Measurements from ENCODE around the gene MS4A8. TPM values are rescaled to one million over a fixed set of nuclear protein-coding genes. Genes with fewer than 3 reads are reported as not detected.
"Not testable (repeated sequence)": the region's sequence is repeated elsewhere in the genome, so short reads cannot be mapped to it uniquely, and the experiment has no call there.

The MS4A8 gene
- total and polyA plus RNA-seq, 2 of the 13 experiments (the other 11 are each of a cell fraction or from before 2014, with no cell fraction given) = not detected

DNA sequence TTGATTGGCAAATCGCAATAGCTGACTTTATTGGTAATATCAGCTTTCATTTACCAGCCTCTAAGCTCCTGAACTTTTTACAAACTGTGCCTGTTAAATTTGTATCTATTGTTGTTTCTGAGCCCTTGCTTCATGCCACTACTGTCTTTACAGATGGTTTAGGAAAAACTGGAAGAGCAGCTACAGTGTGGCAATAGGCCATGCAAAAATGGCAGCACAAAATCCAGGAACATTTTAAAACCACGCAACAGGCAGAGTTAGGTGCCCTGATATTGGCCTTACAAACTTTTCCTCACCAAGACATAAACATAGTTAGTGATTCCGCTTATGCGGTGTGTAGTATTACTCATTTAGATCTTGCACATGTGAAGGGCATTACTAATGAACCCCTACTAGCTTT is 59.3 kb downstream of the MS4A8 start:
- H3K4me1 ChIP-seq (ENCODE audit: insufficient read depth, low read length); intact Hi-C loops (cut with micrococcal nuclease; ENCODE audit: unreplicated experiment); in situ Hi-C loops (cut with HindIII; ENCODE audit: extremely low pct_ligation_motif_present, low pct_unique_long_range_greater_than_20kb); H4K20me1 ChIP-seq (ENCODE audit: insufficient read depth, low read length); CTCF ChIA-PET (ENCODE audit: low intra/inter-chr PET ratio, low total read pairs); H3K79me2 ChIP-seq (ENCODE audit: insufficient read depth, low read length); ATAC-seq; H2AFZ ChIP-seq (ENCODE audit: low read length); DNase-seq (ENCODE audit: low spot score); H3K9me3 ChIP-seq (ENCODE audit: low read length); H3K9ac ChIP-seq (ENCODE audit: insufficient read depth, low read depth, low read length); H3K4me3 ChIP-seq (replicated peaks in 1 of 3; ENCODE audit: insufficient read depth in 1 of 3, low read depth in 2 of 3, low read length in 3 of 3); H3K27ac ChIP-seq (ENCODE audit: extremely low read length, insufficient read depth, low read length); BruUV-seq (replicated peaks); H3K36me3 ChIP-seq (replicated peaks in 1 of 2; ENCODE audit: control insufficient read depth in 1 of 2, insufficient read depth in 2 of 2, low read length in 2 of 2); POLR2A ChIA-PET; H3K4me2 ChIP-seq (ENCODE audit: low read depth, low read length); FAIRE-seq: not testable (repeated sequence)
- WGBS (ENCODE audit: low lambda C conversion rate) = 37% methylated on average over 4 of the region's 4 CpGs
- peaks cover 1 to 25% of the 10 kb centered on the region in 2 experiments; a peak in 3 of 5 replicates for H3K27me3 ChIP-seq (ENCODE audit: control insufficient read depth in 1 of 2, insufficient read depth in 2 of 2, low read length in 2 of 2)

GRCh38 chr11:60759438-60760225 is 60.2 kb downstream of the MS4A8 start:
- intact Hi-C loops (cut with micrococcal nuclease; ENCODE audit: unreplicated experiment) = loop anchor here (5.0 kb wide), 1 partner anchor 397 kb away; no protein-coding TSS in a partner anchor
- FAIRE-seq; H3K79me2 ChIP-seq (ENCODE audit: insufficient read depth, low read length); H2AFZ ChIP-seq (ENCODE audit: low read length); H3K27ac ChIP-seq (ENCODE audit: extremely low read length, insufficient read depth, low read length); H4K20me1 ChIP-seq (ENCODE audit: insufficient read depth, low read length); H3K9me3 ChIP-seq (ENCODE audit: low read length); H3K4me1 ChIP-seq (ENCODE audit: insufficient read depth, low read length); POLR2A ChIA-PET; H3K4me3 ChIP-seq (replicated peaks in 1 of 3; ENCODE audit: insufficient read depth in 1 of 3, low read depth in 2 of 3, low read length in 3 of 3); DNase-seq (ENCODE audit: low spot score); H3K9ac ChIP-seq (ENCODE audit: insufficient read depth, low read depth, low read length); CTCF ChIA-PET (ENCODE audit: low intra/inter-chr PET ratio, low total read pairs); ATAC-seq; H3K4me2 ChIP-seq (ENCODE audit: low read depth, low read length); in situ Hi-C loops (cut with HindIII; ENCODE audit: extremely low pct_ligation_motif_present, low pct_unique_long_range_greater_than_20kb); BruUV-seq (replicated peaks); H3K36me3 ChIP-seq (replicated peaks in 1 of 2; ENCODE audit: control insufficient read depth in 1 of 2, insufficient read depth in 2 of 2, low read length in 2 of 2): not testable (repeated sequence)
- 24% methylated on average over 20 of the region's 22 CpGs for WGBS (ENCODE audit: low lambda C conversion rate)
- peaks cover 1 to 25% of the 10 kb centered on the region in 2 experiments; a peak in 3 of 5 replicates for H3K27me3 ChIP-seq (ENCODE audit: control insufficient read depth in 1 of 2, insufficient read depth in 2 of 2, low read length in 2 of 2)
